Measurements from ENCODE around the gene AQP1.

GRCh38 chr7:30877015-30877769, 34.5 kb upstream of the AQP1 start:
- TF ChIP-seq BACH2 (CRISPR knock-in tag; IDR thresholded peaks at IDR 0.05; ENCODE audit: borderline replicate concordance) (no peak), ISL1 (CRISPR knock-in tag; IDR thresholded peaks at IDR 0.05) (no peak), ZNF565 (CRISPR knock-in tag; conservative IDR thresholded peaks at IDR 0.05; ENCODE audit: low read depth) (no peak), ZNF8 (CRISPR knock-in tag; IDR thresholded peaks at IDR 0.05) (no peak), PPARA (CRISPR knock-in tag; IDR thresholded peaks at IDR 0.05; ENCODE audit: borderline replicate concordance) (no peak), CSRNP3 (CRISPR knock-in tag; IDR thresholded peaks at IDR 0.05) (no peak), CSDC2 (CRISPR knock-in tag; IDR thresholded peaks at IDR 0.05) (no peak), ZC3H10 (CRISPR knock-in tag; IDR thresholded peaks at IDR 0.05) (no peak), ZFP30 (CRISPR knock-in tag; IDR thresholded peaks at IDR 0.05) (no peak), CREB5 (CRISPR knock-in tag; IDR thresholded peaks at IDR 0.05; ENCODE audit: low read depth) (no peak), RARB (CRISPR knock-in tag; IDR thresholded peaks at IDR 0.05) (no peak)
- TF ChIP-seq, protein P1, sequence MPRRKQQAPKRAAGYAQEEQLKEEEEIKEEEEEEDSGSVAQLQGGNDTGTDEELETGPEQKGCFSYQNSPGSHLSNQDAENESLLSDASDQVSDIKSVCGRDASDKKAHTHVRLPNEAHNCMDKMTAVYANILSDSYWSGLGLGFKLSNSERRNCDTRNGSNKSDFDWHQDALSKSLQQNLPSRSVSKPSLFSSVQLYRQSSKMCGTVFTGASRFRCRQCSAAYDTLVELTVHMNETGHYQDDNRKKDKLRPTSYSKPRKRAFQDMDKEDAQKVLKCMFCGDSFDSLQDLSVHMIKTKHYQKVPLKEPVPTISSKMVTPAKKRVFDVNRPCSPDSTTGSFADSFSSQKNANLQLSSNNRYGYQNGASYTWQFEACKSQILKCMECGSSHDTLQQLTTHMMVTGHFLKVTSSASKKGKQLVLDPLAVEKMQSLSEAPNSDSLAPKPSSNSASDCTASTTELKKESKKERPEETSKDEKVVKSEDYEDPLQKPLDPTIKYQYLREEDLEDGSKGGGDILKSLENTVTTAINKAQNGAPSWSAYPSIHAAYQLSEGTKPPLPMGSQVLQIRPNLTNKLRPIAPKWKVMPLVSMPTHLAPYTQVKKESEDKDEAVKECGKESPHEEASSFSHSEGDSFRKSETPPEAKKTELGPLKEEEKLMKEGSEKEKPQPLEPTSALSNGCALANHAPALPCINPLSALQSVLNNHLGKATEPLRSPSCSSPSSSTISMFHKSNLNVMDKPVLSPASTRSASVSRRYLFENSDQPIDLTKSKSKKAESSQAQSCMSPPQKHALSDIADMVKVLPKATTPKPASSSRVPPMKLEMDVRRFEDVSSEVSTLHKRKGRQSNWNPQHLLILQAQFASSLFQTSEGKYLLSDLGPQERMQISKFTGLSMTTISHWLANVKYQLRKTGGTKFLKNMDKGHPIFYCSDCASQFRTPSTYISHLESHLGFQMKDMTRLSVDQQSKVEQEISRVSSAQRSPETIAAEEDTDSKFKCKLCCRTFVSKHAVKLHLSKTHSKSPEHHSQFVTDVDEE (CRISPR knock-in tag; IDR thresholded peaks at IDR 0.05), result no peak
- TF ChIP-seq, protein P2, sequence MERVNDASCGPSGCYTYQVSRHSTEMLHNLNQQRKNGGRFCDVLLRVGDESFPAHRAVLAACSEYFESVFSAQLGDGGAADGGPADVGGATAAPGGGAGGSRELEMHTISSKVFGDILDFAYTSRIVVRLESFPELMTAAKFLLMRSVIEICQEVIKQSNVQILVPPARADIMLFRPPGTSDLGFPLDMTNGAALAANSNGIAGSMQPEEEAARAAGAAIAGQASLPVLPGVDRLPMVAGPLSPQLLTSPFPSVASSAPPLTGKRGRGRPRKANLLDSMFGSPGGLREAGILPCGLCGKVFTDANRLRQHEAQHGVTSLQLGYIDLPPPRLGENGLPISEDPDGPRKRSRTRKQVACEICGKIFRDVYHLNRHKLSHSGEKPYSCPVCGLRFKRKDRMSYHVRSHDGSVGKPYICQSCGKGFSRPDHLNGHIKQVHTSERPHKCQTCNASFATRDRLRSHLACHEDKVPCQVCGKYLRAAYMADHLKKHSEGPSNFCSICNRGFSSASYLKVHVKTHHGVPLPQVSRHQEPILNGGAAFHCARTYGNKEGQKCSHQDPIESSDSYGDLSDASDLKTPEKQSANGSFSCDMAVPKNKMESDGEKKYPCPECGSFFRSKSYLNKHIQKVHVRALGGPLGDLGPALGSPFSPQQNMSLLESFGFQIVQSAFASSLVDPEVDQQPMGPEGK (CRISPR knock-in tag; IDR thresholded peaks at IDR 0.05; ENCODE audit: borderline replicate concordance), result no peak
